ENCODE results near the gene PAX5. TPM values are rescaled to one million over a fixed set of nuclear protein-coding genes. Genes with fewer than 3 reads are reported as not detected.

Gene PAX5
- polyA plus RNA-seq, 1 donor from 2014 or later = not detected

DNA sequence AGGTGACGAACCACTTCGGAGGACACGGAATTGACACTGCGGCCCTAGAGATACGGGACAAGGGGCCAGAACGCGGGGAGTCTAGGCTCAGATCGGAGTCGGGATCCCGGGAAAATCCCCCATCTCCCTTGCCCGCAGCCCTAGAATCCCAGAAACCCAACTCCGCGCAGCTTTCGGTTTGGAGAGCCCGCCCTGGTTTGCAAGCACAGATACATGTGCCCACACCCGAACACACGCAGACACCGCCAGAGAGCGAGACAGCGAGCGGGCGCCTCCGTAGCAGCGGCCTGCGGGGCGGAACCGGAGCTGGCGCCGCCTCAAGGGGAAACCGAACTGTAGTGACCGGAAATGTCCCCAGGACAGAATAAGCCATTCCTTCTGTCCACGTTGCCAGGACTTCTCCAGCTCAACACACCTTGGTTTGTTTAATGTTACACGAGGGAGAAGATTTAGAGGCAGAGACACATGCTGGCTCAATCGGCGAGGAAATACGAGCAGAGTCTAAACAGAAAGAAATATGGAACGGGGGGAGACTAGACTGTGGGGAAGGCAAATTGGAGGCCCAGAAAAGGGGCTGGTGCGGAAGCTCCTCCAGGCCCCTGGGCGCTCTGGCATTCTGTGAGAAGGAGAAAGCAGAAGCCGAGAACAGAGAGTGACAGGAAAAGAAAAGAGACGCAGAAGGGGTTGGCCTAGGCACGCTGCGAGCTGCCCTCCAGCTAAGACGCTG is 2.9 kb upstream of the PAX5 start:
- Histone ChIP-seq H3K27me3 (ENCODE audit: insufficient read depth, low read depth, low read length) (peaks cover 99% of the 10 kb centered on the region), H3F3A (ENCODE audit: insufficient read depth, low read length, poor library complexity, severe bottlenecking) (no peaks in the 10 kb centered on the region), H3K27ac (ENCODE audit: low read length) (no peak overlapping the region), H4K20me1 (ENCODE audit: insufficient read depth) (no peaks in the 10 kb centered on the region), H3K79me2 (replicated peaks; ENCODE audit: insufficient read depth, low read length) (no peaks in the 10 kb centered on the region), H3K4me3 (ENCODE audit: low read length) (peak overlapping the region; percentile 48), H3K9me2 (ENCODE audit: insufficient read depth, low read length) (no peaks in the 10 kb centered on the region), H3K4me2 (ENCODE audit: low read length) (no peak overlapping the region), H2AFZ (ENCODE audit: low read depth, low read length) (no peak overlapping the region), H3K9me3 (ENCODE audit: low read length) (no peaks in the 10 kb centered on the region), H3K9ac (ENCODE audit: low read length) (no peak overlapping the region), H3K36me3 (ENCODE audit: insufficient read depth, low read length) (no peaks in the 10 kb centered on the region)
- peak; percentile 41 for TF ChIP-seq POLR2AphosphoS5 (IDR thresholded peaks at IDR 0.05)
- TF ChIP-seq TAF1 (IDR thresholded peaks at IDR 0.05; ENCODE audit: low read depth) = no peak
- no peak for TF ChIP-seq SMC3 (conservative IDR thresholded peaks at IDR 0.05; ENCODE audit: poor library complexity)
- no peak for TF ChIP-seq EP300 (conservative IDR thresholded peaks at IDR 0.05; ENCODE audit: poor library complexity, severe bottlenecking)
- peak; percentile 97 for TF ChIP-seq EZH2 (IDR thresholded peaks at IDR 0.05; ENCODE audit: borderline replicate concordance, insufficient read depth, low read length, poor library complexity, severe bottlenecking)

DNA sequence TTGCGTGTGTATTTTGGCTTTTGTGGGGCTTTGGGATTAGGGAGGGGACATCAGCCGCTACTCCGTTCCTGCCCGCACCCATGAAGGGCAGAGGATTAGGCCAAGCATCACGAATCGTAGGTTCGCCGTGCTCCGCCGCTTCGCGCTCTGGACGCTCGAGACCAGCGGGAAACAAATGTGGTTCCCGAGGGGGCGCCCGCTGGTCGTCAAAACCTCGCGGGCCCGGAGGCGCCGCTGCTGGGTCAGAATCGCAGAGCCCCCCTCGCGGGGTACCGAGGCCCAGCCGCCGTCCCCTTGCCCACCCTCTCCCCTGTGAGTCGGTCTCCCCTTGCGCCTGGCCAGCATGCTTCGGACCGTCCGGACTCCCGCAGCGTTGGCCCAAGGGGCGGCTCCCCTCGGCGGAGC is 2.3 kb upstream of the PAX5 start:
- Histone ChIP-seq H3F3A (ENCODE audit: insufficient read depth, low read length, poor library complexity, severe bottlenecking) (no peaks in the 10 kb centered on the region), H3K9ac (ENCODE audit: low read length) (no peak overlapping the region), H3K4me2 (ENCODE audit: low read length) (no peak overlapping the region), H4K20me1 (ENCODE audit: insufficient read depth) (no peaks in the 10 kb centered on the region), H3K9me3 (ENCODE audit: low read length) (no peaks in the 10 kb centered on the region), H3K9me2 (ENCODE audit: insufficient read depth, low read length) (no peaks in the 10 kb centered on the region), H3K4me3 (ENCODE audit: low read length) (peak overlapping the region; percentile 48), H2AFZ (ENCODE audit: low read depth, low read length) (no peak overlapping the region), H3K27ac (ENCODE audit: low read length) (no peak overlapping the region), H3K79me2 (replicated peaks; ENCODE audit: insufficient read depth, low read length) (no peaks in the 10 kb centered on the region), H3K36me3 (ENCODE audit: insufficient read depth, low read length) (no peaks in the 10 kb centered on the region), H3K27me3 (ENCODE audit: insufficient read depth, low read depth, low read length) (peaks cover 100% of the 10 kb centered on the region)
- TF ChIP-seq POLR2AphosphoS5 (IDR thresholded peaks at IDR 0.05) (peak; percentile 1), EP300 (conservative IDR thresholded peaks at IDR 0.05; ENCODE audit: poor library complexity, severe bottlenecking) (no peak)

DNA sequence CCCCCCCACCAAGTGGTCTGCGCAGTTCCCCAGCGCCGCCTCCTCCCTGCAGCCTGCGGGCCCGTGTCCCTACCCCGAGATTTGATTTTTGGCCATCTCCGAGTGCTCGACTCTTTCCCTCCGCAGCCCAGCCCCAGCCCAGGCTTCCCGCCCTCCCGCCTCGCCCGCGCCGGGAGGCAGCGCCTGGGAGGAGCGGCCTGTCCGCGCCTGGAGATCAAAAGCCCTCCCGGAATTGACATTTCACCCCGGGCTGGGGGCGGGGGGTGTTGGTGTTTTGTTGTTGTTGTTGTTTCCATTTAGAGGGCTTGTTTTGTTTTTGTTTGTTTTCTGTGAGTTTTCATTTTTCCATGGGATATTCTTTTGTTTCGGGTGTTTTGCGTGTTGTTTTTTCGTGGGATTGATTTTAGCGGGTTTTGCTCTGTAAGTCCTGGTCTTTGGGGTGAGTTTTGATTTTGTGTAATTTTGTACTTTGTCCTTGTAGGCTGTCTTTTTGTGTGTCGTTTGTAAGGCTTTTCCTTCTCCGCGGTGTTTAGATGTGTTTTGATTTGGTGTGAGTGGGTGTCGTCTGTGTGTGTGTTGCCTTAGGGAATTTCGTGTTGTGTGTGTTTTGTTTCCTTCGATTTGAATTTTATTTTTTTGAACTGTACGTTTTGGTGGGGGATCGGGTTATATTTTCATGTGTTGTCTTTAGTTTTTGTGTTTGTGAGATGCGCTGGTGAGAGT is 1.7 kb upstream of the PAX5 start:
- Histone ChIP-seq H3K4me3 (ENCODE audit: low read length) (no peak overlapping the region), H4K20me1 (ENCODE audit: insufficient read depth) (no peaks in the 10 kb centered on the region)

DNA sequence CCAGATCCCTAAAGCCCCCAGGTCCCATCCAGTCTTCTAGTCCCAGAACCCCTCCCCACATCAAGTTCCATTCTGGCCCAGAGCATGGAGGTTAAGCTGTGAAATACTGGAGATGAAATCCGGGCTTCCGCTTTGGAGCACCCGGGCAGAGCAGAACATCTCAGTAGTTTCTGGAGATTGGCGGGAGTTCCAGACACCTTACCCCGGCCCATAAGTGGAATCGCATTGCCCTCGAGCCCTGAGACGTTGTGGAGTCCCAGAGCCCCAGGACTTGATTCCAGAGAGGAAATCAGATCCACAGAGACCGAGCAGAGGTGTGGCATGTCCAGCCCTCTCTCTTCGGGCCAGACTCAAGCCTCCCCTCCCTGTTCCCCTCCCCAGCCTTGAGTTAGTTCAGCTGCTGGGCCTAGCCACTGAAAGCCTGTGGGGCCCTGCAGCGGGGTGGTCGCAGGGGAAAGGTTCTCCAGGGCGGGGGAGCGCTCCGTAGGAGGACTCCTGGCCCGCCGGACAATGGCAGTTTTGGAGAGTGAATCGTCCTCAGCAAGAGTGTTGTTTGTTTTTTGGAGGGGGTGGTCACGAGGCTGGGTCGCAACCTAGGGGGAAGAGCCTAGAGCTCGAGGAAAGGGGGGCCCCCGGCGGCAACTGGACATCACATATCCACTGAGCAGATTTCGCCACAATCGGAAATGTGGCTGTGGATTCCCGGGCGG is 1.0 kb upstream of the PAX5 start:
- no peak overlapping the region for H3K27ac ChIP-seq (ENCODE audit: low read length)
- H2AFZ ChIP-seq (ENCODE audit: low read depth, low read length) = no peak overlapping the region
- no peaks in the 10 kb centered on the region for H3K9me2 ChIP-seq (ENCODE audit: insufficient read depth, low read length)
- no peaks in the 10 kb centered on the region for H3K9me3 ChIP-seq (ENCODE audit: low read length)
- no peaks in the 10 kb centered on the region for H4K20me1 ChIP-seq (ENCODE audit: insufficient read depth)
- H3K36me3 ChIP-seq (ENCODE audit: insufficient read depth, low read length) = no peaks in the 10 kb centered on the region
- no peaks in the 10 kb centered on the region for H3K79me2 ChIP-seq (replicated peaks; ENCODE audit: insufficient read depth, low read length)
- H3F3A ChIP-seq (ENCODE audit: insufficient read depth, low read length, poor library complexity, severe bottlenecking) = no peaks in the 10 kb centered on the region
- peak; percentile 0 for TF ChIP-seq POLR2AphosphoS5 (IDR thresholded peaks at IDR 0.05)
- TF ChIP-seq EZH2 (IDR thresholded peaks at IDR 0.05; ENCODE audit: borderline replicate concordance, insufficient read depth, low read length, poor library complexity, severe bottlenecking) = peak; percentile 53
- TF ChIP-seq SMC3 (conservative IDR thresholded peaks at IDR 0.05; ENCODE audit: poor library complexity) = no peak
- peaks cover 100% of the 10 kb centered on the region for H3K27me3 ChIP-seq (ENCODE audit: insufficient read depth, low read depth, low read length)
- no peak overlapping the region for H3K9ac ChIP-seq (ENCODE audit: low read length)
- no peak overlapping the region for H3K4me3 ChIP-seq (ENCODE audit: low read length)
- no peak overlapping the region for H3K4me2 ChIP-seq (ENCODE audit: low read length)

More for the DNA sequence above, 1.7 kb upstream of the PAX5 start:
- Histone ChIP-seq H3K4me2 (ENCODE audit: low read length) (no peak overlapping the region), H3K9ac (ENCODE audit: low read length) (no peak overlapping the region), H3F3A (ENCODE audit: insufficient read depth, low read length, poor library complexity, severe bottlenecking) (no peaks in the 10 kb centered on the region), H3K79me2 (replicated peaks; ENCODE audit: insufficient read depth, low read length) (no peaks in the 10 kb centered on the region), H3K9me3 (ENCODE audit: low read length) (no peaks in the 10 kb centered on the region), H3K27me3 (ENCODE audit: insufficient read depth, low read depth, low read length) (peaks cover 100% of the 10 kb centered on the region), H3K9me2 (ENCODE audit: insufficient read depth, low read length) (no peaks in the 10 kb centered on the region), H2AFZ (ENCODE audit: low read depth, low read length) (no peak overlapping the region), H3K36me3 (ENCODE audit: insufficient read depth, low read length) (no peaks in the 10 kb centered on the region), H3K27ac (ENCODE audit: low read length) (no peak overlapping the region)
- TF ChIP-seq POLR2AphosphoS5 (IDR thresholded peaks at IDR 0.05) (peak; percentile 82), EZH2 (IDR thresholded peaks at IDR 0.05; ENCODE audit: borderline replicate concordance, insufficient read depth, low read length, poor library complexity, severe bottlenecking) (peak; percentile 95), TAF1 (IDR thresholded peaks at IDR 0.05; ENCODE audit: low read depth) (no peak)
